ENCODE data around the gene NKAIN2. TPM values are rescaled to one million over a fixed set of nuclear protein-coding genes. Genes with fewer than 3 reads are reported as not detected.
"Not testable (repeated sequence)": the region's sequence is repeated elsewhere in the genome, so short reads cannot be mapped to it uniquely, and the experiment has no call there.

NKAIN2 gene
- total RNA-seq, 2 donors from 2014 or later, result 0.31 to 2.3 TPM

DNA sequence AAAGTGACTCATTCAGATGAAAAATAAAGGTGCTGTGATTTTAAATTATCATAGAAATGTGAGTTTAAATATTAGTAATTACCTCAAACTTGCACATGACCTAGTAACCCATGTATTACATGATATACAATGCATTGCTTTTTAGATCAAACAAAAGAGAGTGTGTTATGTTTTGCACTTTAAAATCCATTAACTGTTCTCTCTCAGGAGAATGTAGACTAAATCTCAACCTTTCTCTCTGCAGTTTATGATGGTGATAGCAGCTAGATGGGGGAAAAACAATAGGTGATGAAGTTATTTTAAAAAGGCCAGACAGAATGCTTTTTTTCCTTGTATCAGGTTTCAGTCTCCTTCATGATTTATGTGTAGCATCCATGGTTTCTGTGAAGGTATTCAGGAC, 754.2 kb downstream of the NKAIN2 start:
- Histone ChIP-seq H3K4me3 (no peak overlapping the region), H3K36me3 (no peaks in the 10 kb centered on the region), H3K27ac (no peak overlapping the region)

DNA sequence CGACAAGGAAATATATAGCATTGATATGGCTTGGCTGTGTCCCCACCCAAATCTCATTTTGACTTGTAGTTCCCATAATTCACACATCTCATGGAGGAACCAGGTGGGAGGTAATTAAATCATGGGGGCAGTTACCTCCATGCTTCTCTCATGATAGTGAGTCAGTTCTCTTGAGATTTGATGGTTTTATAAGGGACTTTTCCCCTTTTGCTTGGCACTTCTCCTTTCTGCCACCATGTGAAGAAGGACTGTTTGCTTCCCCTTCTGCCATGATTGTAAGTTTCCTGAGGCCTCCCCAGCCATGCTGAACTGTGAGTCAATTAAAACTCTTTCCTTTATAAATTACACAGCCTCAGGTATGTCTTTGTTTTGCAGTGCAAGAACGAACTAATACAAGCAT, 756.4 kb downstream of the NKAIN2 start:
- H3K9me3 ChIP-seq; H3K27ac ChIP-seq; DNase-seq (ENCODE audit: low spot score); H3K27me3 ChIP-seq; H3K36me3 ChIP-seq; H3K4me3 ChIP-seq; H3K4me1 ChIP-seq: not testable (repeated sequence)

More for the DNA sequence above, 754.2 kb downstream of the NKAIN2 start:
- no peaks in the 10 kb centered on the region for H3K27me3 ChIP-seq
- DNase-seq (ENCODE audit: low spot score), result no peak
- H3K4me1 ChIP-seq, result no peaks in the 10 kb centered on the region
- TF ChIP-seq, protein P1, sequence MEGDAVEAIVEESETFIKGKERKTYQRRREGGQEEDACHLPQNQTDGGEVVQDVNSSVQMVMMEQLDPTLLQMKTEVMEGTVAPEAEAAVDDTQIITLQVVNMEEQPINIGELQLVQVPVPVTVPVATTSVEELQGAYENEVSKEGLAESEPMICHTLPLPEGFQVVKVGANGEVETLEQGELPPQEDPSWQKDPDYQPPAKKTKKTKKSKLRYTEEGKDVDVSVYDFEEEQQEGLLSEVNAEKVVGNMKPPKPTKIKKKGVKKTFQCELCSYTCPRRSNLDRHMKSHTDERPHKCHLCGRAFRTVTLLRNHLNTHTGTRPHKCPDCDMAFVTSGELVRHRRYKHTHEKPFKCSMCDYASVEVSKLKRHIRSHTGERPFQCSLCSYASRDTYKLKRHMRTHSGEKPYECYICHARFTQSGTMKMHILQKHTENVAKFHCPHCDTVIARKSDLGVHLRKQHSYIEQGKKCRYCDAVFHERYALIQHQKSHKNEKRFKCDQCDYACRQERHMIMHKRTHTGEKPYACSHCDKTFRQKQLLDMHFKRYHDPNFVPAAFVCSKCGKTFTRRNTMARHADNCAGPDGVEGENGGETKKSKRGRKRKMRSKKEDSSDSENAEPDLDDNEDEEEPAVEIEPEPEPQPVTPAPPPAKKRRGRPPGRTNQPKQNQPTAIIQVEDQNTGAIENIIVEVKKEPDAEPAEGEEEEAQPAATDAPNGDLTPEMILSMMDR (IDR thresholded peaks at IDR 0.05), result no peak
- no peaks in the 10 kb centered on the region for H3K9me3 ChIP-seq

DNA sequence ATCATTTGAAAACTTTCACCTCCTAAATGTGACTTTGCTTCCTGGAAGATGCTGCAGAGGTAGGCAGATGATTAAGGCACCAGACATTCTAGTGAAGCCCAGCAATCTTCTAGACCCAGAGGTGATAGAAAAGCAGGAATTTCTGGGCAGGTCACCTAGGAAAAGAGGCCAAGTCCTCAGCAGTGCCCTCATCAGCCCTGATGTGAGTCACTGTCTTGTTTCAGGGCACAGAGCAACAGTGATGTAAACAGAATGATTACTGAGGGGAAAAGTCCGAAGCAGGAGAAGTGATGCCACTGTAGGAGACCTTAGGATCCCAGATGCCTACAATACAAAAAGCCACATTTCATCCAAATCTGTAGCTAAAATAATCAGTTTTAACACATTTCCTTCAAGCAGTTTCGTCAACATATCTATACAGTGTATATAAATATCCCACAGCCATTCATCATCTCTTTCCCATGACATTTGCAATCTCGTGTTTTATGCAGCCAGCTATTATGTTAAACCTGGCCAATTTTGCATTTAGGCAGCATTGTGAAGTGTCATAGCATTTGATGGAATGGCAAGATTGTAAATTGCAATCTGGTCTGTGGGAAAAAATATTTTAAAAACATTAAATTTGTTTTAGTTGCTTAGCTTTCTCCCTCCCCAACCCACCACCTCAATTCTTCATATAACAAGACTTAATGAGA, 757.4 kb downstream of the NKAIN2 start:
- H3K4me3 ChIP-seq, result no peak overlapping the region
- H3K27me3 ChIP-seq, result no peaks in the 10 kb centered on the region
- H3K36me3 ChIP-seq, result no peaks in the 10 kb centered on the region
- no peak overlapping the region for H3K27ac ChIP-seq
- no peaks in the 10 kb centered on the region for H3K4me1 ChIP-seq
- TF ChIP-seq, protein P1 (IDR thresholded peaks at IDR 0.05), result no peak
- H3K9me3 ChIP-seq, result no peaks in the 10 kb centered on the region
- DNase-seq (ENCODE audit: low spot score), result no peak

DNA sequence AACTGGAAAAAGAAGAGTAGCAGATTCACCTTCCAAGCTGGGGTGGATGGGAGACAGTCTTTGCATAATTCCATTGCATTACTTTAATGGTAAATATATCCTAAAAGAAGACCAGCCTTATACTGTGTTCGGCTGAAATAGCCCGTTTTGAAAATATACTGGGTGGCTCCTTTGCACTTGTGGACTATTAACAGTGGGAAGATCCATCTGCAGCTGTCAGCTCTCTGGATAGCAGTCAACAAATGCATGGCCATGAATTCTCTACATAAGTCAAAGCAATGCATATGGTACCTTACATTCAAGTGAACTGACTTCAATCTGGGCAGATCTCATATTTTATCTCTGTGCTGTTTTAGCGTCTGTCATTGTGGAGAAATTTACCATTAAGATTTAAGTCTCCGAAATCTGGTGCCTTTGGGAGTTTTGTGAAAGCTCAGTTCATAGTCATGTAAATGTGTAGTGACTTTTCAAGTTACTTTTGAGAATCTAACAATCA, 758.0 kb downstream of the NKAIN2 start:
- Histone ChIP-seq H3K27ac (no peak overlapping the region), H3K9me3 (no peaks in the 10 kb centered on the region), H3K4me3 (no peak overlapping the region), H3K36me3 (no peaks in the 10 kb centered on the region), H3K27me3 (no peaks in the 10 kb centered on the region), H3K4me1 (no peaks in the 10 kb centered on the region)
- DNase-seq (ENCODE audit: low spot score), result no peak
- TF ChIP-seq, protein P1 (IDR thresholded peaks at IDR 0.05), result no peak

DNA sequence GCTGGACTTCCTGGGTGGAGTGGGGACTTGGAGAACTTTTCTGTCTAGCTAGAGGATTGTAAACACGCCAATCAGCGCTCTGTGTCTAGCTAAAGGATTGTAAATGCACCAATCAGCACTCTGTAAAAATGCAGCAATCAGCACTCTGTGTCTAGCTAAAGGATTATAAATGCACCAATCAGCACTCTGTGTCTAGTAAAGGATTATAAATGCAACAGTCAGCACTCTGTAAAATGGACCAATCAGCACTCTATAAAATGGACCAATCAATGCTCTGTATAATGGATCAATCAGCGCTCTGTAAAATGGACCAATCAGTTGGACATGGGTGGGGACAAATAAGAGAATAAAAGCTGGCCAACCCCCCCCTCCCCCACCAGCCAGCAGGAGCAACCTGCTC, 760.5 kb downstream of the NKAIN2 start:
- not testable (repeated sequence) for H3K27ac ChIP-seq; H3K9me3 ChIP-seq; H3K4me3 ChIP-seq; H3K4me1 ChIP-seq; DNase-seq (ENCODE audit: low spot score); H3K36me3 ChIP-seq; H3K27me3 ChIP-seq

DNA sequence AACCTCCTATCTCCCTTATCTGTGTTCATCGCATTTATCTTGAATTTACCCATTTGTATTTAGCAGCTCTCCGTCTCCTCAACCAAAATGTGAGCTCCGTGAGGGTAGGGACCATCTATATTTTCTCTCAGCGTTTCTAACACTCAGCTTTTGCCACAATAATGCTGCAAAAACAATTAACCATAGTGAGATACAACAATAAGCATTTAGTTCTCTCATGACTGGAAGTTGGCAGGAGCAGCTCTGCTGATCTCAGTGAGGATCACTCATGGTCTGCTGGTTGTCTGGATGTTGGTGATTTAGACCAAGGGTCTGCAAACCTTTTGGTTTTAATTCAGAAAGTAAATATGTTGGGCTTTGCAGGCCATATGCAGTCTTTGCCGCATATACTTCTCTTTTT, 763.7 kb downstream of the NKAIN2 start:
- Histone ChIP-seq H3K27me3 (no peaks in the 10 kb centered on the region), H3K27ac (no peak overlapping the region), H3K4me3 (no peak overlapping the region), H3K9me3 (no peaks in the 10 kb centered on the region), H3K4me1 (no peaks in the 10 kb centered on the region), H3K36me3 (no peaks in the 10 kb centered on the region)
- TF ChIP-seq, protein P1 (IDR thresholded peaks at IDR 0.05), result no peak
- no peak for DNase-seq (ENCODE audit: low spot score)

DNA sequence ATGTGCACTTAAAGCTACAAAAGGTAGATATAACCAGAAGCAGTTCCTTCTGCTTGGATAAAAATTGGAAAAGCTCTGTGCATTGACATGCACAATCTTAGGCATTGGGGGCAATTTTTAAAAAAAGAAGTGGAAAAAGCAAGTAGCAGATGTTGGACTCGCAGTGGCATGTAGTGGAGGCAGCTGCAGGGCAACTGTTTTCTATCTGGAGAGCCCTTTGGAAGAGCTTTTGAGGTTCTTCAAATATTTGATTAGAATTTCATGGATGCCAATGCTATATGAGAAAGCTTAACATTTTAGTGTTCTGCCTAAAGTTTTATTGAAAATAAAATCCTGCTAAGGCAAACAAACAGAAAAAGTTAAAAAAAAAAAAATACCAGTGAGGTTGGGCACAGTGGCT, 770.3 kb downstream of the NKAIN2 start:
- DNase-seq (ENCODE audit: low spot score), result no peak
- Histone ChIP-seq H3K36me3 (no peaks in the 10 kb centered on the region), H3K4me3 (no peak overlapping the region), H3K27me3 (no peaks in the 10 kb centered on the region), H3K4me1 (no peaks in the 10 kb centered on the region), H3K9me3 (no peaks in the 10 kb centered on the region), H3K27ac (no peak overlapping the region)
- TF ChIP-seq, protein P1 (IDR thresholded peaks at IDR 0.05), result no peak
